T47D (cell line): Measurements from ENCODE around the gene CHMP2B.

Source experiments
- DNase-seq, 2 experiments: peaks; one replicate each; pipeline versions ENCODE4 v3.0.0 to v3.0.0-alpha.2; 2011 to 2012; ENCODE audit warnings: low read depth in 1 of 2, low spot score in 1 of 2
- JUND ChIP-seq: IDR thresholded peaks from 2 replicates; pipeline ENCODE4 v1.6.1; 2012; ENCODE audit warnings: low read depth
- in situ Hi-C: cut with HindIII; loops from 2 replicates; pipeline ENCODE4 v1.10.0; 2016; ENCODE audit warnings: low sequenced_read_pairs, low pct_unique_long_range_greater_than_20kb

Gene CHMP2B

DNA sequence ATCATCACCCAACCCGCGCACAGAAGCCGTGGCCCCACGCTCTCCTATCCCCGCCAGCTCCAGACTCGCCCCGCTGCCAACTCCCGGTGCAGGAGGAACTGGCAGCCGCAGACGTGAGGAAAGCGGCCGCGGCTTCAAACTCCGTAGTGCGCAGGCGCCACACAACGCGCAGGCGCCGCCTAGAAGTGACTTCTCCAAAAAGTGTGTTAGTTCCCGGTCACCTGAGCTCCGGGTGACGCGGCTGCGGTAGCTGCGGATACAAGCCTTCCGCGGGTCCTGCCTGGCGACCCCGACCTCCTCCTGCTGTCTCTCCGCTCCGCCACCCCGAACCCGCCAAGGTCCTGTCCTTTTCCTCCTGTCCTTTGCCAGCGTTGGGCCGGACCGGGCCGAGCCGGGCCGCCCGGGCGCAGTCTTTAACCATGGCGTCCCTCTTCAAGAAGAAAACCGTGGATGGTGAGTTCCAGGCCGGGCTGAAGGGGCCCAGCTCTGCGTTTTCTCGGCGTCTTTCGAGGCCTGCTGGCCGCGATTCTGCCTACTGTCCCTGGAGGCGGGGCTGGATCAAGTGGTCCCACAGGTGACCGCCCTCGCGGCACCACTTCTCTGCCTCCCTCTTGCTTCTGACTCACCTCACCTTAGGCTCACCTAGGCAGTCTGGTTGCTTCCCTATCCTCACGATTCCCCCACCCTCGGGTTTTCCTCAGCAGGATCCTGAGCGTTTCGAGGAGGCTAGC, at the start of gene CHMP2B:
TSS of gene CHMP2B (plus strand) at position 206 of the 731 bp plus-strand sequence. CDS start at position 420, 214 bp downstream.
- TF ChIP-seq JUND: no peak
- in situ Hi-C loops: no loop called here
- DNase-seq: peak; percentile 77 to 93

- in situ Hi-C loops: no loop called here
- no peak for TF ChIP-seq JUND
- DNase-seq: no peak
Observed at GRCh38 chr3:87179642-87180041, 47.5 kb upstream of the CHMP2B start.

- no peak for DNase-seq
- TF ChIP-seq JUND: no peak
- in situ Hi-C loops: no loop called here
Observed at GRCh38 chr3:87181551-87181950, 45.6 kb upstream of the CHMP2B start.

GRCh38 chr3:87182023-87182422, 45.1 kb upstream of the CHMP2B start:
- in situ Hi-C loops: no loop called here
- no peak for DNase-seq
- TF ChIP-seq JUND: no peak

DNA sequence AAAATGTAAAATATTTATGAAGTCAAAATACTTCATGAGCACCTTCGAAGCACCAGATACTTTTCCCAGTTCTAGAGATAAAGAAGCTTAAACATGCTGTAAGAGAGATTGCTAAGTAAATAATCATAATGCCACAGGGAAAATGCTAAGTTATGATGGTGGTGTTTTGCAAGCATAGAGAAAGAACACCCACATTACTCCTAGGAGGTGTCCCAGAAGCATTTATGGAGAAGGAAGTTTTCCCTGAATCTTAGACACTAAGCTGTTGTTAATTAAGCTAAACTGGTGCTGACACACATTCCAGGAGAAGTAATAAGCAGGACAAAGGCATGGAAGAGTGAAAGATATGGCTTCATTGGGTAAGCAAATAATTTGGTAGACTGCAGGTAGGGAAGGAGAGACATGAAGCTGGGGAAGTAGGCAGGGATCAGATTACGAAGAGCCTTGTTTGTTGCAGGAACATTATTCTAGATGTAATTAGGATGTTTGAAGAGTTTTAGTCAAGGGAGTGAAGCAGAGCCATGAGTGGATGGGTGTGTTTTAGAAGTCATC, 40.4 kb upstream of the CHMP2B start:
- no peak for TF ChIP-seq JUND
- in situ Hi-C loops: no loop called here
- no peak for DNase-seq

GRCh38 chr3:87191175-87191574, 35.9 kb upstream of the CHMP2B start:
- in situ Hi-C loops: no loop called here
- no peak for TF ChIP-seq JUND

DNA sequence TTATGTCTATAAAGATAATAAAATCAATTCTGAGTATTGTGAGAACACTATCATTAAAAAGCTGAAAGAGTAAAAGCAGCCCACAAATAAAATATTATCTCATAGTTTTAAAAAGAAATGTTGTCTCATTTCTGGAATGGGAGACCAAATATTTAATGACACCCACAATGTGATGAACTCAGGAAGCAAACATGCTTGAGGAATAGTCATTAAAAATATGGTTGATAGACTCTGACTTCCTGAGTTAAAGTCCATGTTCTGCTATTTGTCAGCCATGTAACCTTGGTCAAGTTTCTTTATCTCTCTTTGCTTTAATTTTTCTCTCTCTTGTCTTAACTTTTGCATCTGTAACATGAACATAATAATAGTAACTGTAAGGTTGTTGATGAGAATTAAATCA, 35.5 kb upstream of the CHMP2B start:
- in situ Hi-C loops: no loop called here
- no peak for TF ChIP-seq JUND

More at GRCh38 chr3:87191175-87191574, 35.9 kb upstream of the CHMP2B start:
- no peak for DNase-seq

GRCh38 chr3:87196879-87197278, 30.2 kb upstream of the CHMP2B start:
- peak; percentile 6 to 65 for DNase-seq
- no peak for TF ChIP-seq JUND
- in situ Hi-C loops: no loop called here

More for the DNA sequence above, 35.5 kb upstream of the CHMP2B start:
- no peak for DNase-seq

GRCh38 chr3:87197531-87197930, 29.6 kb upstream of the CHMP2B start:
- in situ Hi-C loops: no loop called here
- DNase-seq: no peak
- TF ChIP-seq JUND: no peak

GRCh38 chr3:87198774-87199173, 28.3 kb upstream of the CHMP2B start:
- no peak for TF ChIP-seq JUND
- no peak for DNase-seq
- in situ Hi-C loops: no loop called here

DNA sequence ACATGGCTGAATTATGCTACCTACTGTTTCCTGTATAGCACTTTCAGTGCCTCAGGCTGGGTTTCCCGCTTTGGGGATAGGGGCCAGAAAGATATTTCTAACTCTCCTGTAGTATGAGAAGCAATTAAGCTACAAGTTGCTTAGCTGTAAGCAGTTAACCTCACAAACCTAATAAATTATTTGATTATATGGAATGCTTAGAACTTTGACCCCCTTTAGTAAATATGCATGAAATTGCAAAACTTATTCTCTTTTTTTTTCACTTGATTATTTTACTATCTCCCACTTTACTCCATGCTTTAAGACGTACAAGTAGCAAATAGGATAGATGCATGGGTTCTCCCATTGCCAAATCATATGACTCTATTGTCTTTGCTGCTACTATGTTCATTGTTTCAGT, 27.5 kb upstream of the CHMP2B start:
- DNase-seq: no peak
- in situ Hi-C loops: no loop called here
- TF ChIP-seq JUND: no peak

GRCh38 chr3:87200060-87200647, 27.0 kb upstream of the CHMP2B start:
- in situ Hi-C loops: no loop called here
- TF ChIP-seq JUND: no peak
- DNase-seq: no peak

GRCh38 chr3:87201727-87202126, 25.4 kb upstream of the CHMP2B start:
- DNase-seq: no peak

More at GRCh38 chr3:87201727-87202126, 25.4 kb upstream of the CHMP2B start:
- TF ChIP-seq JUND: no peak
- in situ Hi-C loops: no loop called here
